SK-N-SH treated with all-trans-retinoic acid at 6 μM for 48 hours (cell line): ENCODE results near the gene TEKTIP1.

Source experiments
- ATAC-seq: fragments of 200-7000 bp; cut with Tn5 transposase; 3 replicates; pipeline ENCODE4 v1.9.1; 2020; ENCODE audit warnings: mild to moderate bottlenecking, moderate library complexity
- ARNTL ChIP-seq: fragments of 450-650 bp; formaldehyde crosslinking; IDR thresholded peaks from 2 replicates; pipeline ENCODE4 v1.5.0; 2020; ENCODE audit warnings: low read depth, mild to moderate bottlenecking, moderate library complexity, borderline replicate concordance
- BACH2 ChIP-seq: fragments of 250-450 bp; sonication (Bioruptor Pico); IDR thresholded peaks from 2 replicates; pipeline ENCODE4 v1.9.0; 2021; ENCODE audit warnings: mild to moderate bottlenecking, borderline replicate concordance
- CSDC2 ChIP-seq: fragments of 250-450 bp; sonication (Bioruptor Pico); IDR thresholded peaks from 2 replicates; pipeline ENCODE4 v1.5.0; 2020; ENCODE audit warnings: mild to moderate bottlenecking, moderate library complexity
- ESRRG ChIP-seq: fragments of 250-450 bp; sonication (Bioruptor Pico); IDR thresholded peaks from 2 replicates; pipeline ENCODE4 v1.6.1; 2021; ENCODE audit warnings: mild to moderate bottlenecking
- GLIS3 ChIP-seq: fragments of 250-450 bp; sonication (Bioruptor Pico); IDR thresholded peaks from 2 replicates; pipeline ENCODE4 v1.5.0; 2020; ENCODE audit warnings: mild to moderate bottlenecking, moderate library complexity
- OSR1 ChIP-seq: fragments of 250-450 bp; sonication (Bioruptor Pico); IDR thresholded peaks from 2 replicates; pipeline ENCODE4 v1.8.0; 2022; ENCODE audit warnings: moderate library complexity, mild to moderate bottlenecking, inconsistent platforms
- POU6F1 ChIP-seq: fragments of 250-450 bp; sonication (Bioruptor Pico); IDR thresholded peaks from 2 replicates; pipeline ENCODE4 v1.8.0; 2021; ENCODE audit warnings: low read depth, mild to moderate bottlenecking, moderate library complexity, borderline replicate concordance
- PPARA ChIP-seq: fragments of 250-450 bp; sonication (Bioruptor Pico); IDR thresholded peaks from 2 replicates; pipeline ENCODE4 v1.5.0; 2020; ENCODE audit warnings: mild to moderate bottlenecking, borderline replicate concordance
- RARB ChIP-seq: fragments of 250-450 bp; sonication (Bioruptor Pico); IDR thresholded peaks from 2 replicates; pipeline ENCODE4 v1.8.0; 2021; ENCODE audit warnings: mild to moderate bottlenecking, moderate library complexity
- SNAI2 ChIP-seq: fragments of 250-450 bp; sonication (Bioruptor Pico); IDR thresholded peaks from 2 replicates; pipeline ENCODE4 v1.5.0; 2020; ENCODE audit warnings: mild to moderate bottlenecking, moderate library complexity
- TCF4 ChIP-seq: fragments of 250-450 bp; sonication (Bioruptor Pico); IDR thresholded peaks from 2 replicates; pipeline ENCODE4 v1.8.0; 2021; ENCODE audit warnings: mild to moderate bottlenecking, moderate library complexity, borderline replicate concordance
- TOX ChIP-seq: fragments of 250-450 bp; sonication (Bioruptor Pico); IDR thresholded peaks from 2 replicates; pipeline ENCODE4 v1.8.0; 2021; ENCODE audit warnings: mild to moderate bottlenecking, moderate library complexity, borderline replicate concordance
- ZC3H10 ChIP-seq: fragments of 250-450 bp; sonication (Bioruptor Pico); IDR thresholded peaks from 2 replicates; pipeline ENCODE4 v1.5.1; 2021; ENCODE audit warnings: mild to moderate bottlenecking, moderate library complexity
- ZFP30 ChIP-seq: fragments of 450-650 bp; formaldehyde crosslinking; IDR thresholded peaks from 2 replicates; pipeline ENCODE4 v1.5.0; 2022; ENCODE audit warnings: mild to moderate bottlenecking, moderate library complexity
- ZNF565 ChIP-seq: fragments of 450-650 bp; formaldehyde crosslinking; conservative IDR thresholded peaks from 2 replicates; pipeline ENCODE4 v1.5.0; 2020; ENCODE audit warnings: low read depth, mild to moderate bottlenecking, moderate library complexity
- ZNF70 ChIP-seq: fragments of 450-650 bp; formaldehyde crosslinking; IDR thresholded peaks from 2 replicates; pipeline ENCODE4 v1.5.0; 2020; ENCODE audit warnings: mild to moderate bottlenecking, moderate library complexity
- ZNF8 ChIP-seq: fragments of 450-650 bp; formaldehyde crosslinking; IDR thresholded peaks from 2 replicates; pipeline ENCODE4 v1.5.0; 2020; ENCODE audit warnings: mild to moderate bottlenecking, moderate library complexity
- TF ChIP-seq, protein P1 (sequence below): fragments of 250-450 bp; sonication (Bioruptor Pico); IDR thresholded peaks from 2 replicates; pipeline ENCODE4 v1.5.1; 2020; ENCODE audit warnings: low read depth, mild to moderate bottlenecking, moderate library complexity
- TF ChIP-seq, protein P2 (sequence below): fragments of 250-450 bp; sonication (Bioruptor Pico); IDR thresholded peaks from 2 replicates; pipeline ENCODE4 v1.5.1; 2021; ENCODE audit warnings: mild to moderate bottlenecking, moderate library complexity
- TF ChIP-seq, protein P3 (sequence below): fragments of 250-450 bp; sonication (Bioruptor Pico); IDR thresholded peaks from 2 replicates; pipeline ENCODE4 v1.5.0; 2020; ENCODE audit warnings: mild to moderate bottlenecking, moderate library complexity

TEKTIP1 gene

DNA sequence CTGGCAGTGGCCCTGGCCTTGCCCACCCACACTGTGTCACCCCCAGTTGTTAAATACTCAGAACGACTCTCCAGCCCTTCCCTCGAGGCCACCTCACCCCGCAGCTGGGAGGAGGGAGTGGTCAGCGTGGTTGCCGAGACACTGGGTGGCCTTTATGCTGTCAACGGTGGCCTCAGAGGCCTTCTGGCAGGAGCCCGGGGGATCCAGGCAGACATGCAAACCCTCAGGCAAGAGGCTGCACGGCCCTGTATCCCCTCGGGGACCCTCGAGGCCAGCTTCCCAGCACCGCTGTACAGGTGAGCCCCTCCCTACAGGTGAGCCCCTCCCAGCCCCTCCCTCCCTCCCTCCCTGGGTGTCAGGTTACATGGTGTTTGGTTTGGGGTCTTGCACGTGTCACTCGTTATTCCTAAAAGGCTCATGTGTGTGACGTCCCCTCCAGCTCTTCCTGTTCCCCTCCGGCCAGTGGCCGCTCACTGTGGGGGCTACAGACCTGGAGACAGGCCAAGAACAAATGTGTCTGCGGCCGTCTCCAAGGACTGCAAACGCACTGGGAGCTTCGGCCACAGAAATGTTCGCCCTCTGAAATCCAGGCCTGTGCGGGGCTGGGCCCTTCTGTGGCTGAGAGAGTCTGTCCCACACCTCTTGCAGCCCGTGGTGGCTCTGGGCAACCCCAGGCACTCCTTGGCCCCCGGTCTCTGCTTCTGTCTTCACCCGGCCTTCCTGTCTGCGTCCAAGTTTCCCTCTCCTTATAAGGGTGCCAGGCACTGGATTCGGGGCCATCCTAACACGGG is at the start of gene TEKTIP1:
TSS of gene TEKTIP1 (plus strand) at position 210 of the 791 bp plus-strand sequence. CDS start at position 214, 4 bp downstream.
- TF ChIP-seq, protein P1, sequence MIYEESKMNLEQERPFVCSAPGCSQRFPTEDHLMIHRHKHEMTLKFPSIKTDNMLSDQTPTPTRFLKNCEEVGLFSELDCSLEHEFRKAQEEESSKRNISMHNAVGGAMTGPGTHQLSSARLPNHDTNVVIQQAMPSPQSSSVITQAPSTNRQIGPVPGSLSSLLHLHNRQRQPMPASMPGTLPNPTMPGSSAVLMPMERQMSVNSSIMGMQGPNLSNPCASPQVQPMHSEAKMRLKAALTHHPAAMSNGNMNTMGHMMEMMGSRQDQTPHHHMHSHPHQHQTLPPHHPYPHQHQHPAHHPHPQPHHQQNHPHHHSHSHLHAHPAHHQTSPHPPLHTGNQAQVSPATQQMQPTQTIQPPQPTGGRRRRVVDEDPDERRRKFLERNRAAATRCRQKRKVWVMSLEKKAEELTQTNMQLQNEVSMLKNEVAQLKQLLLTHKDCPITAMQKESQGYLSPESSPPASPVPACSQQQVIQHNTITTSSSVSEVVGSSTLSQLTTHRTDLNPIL = no peak
- TF ChIP-seq PPARA (CRISPR knock-in tag) (no peak), ZNF8 (CRISPR knock-in tag) (no peak), OSR1 (CRISPR knock-in tag) (no peak), BACH2 (CRISPR knock-in tag) (no peak), TCF4 (CRISPR knock-in tag) (no peak), GLIS3 (CRISPR knock-in tag) (no peak), RARB (CRISPR knock-in tag) (no peak), ARNTL (no peak), ZFP30 (no peak), ZC3H10 (CRISPR knock-in tag) (no peak), POU6F1 (CRISPR knock-in tag) (no peak)
- TF ChIP-seq, protein P2, sequence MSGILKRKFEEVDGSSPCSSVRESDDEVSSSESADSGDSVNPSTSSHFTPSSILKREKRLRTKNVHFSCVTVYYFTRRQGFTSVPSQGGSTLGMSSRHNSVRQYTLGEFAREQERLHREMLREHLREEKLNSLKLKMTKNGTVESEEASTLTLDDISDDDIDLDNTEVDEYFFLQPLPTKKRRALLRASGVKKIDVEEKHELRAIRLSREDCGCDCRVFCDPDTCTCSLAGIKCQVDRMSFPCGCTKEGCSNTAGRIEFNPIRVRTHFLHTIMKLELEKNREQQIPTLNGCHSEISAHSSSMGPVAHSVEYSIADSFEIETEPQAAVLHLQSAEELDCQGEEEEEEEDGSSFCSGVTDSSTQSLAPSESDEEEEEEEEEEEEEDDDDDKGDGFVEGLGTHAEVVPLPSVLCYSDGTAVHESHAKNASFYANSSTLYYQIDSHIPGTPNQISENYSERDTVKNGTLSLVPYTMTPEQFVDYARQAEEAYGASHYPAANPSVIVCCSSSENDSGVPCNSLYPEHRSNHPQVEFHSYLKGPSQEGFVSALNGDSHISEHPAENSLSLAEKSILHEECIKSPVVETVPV = no peak
- TF ChIP-seq, protein P3, sequence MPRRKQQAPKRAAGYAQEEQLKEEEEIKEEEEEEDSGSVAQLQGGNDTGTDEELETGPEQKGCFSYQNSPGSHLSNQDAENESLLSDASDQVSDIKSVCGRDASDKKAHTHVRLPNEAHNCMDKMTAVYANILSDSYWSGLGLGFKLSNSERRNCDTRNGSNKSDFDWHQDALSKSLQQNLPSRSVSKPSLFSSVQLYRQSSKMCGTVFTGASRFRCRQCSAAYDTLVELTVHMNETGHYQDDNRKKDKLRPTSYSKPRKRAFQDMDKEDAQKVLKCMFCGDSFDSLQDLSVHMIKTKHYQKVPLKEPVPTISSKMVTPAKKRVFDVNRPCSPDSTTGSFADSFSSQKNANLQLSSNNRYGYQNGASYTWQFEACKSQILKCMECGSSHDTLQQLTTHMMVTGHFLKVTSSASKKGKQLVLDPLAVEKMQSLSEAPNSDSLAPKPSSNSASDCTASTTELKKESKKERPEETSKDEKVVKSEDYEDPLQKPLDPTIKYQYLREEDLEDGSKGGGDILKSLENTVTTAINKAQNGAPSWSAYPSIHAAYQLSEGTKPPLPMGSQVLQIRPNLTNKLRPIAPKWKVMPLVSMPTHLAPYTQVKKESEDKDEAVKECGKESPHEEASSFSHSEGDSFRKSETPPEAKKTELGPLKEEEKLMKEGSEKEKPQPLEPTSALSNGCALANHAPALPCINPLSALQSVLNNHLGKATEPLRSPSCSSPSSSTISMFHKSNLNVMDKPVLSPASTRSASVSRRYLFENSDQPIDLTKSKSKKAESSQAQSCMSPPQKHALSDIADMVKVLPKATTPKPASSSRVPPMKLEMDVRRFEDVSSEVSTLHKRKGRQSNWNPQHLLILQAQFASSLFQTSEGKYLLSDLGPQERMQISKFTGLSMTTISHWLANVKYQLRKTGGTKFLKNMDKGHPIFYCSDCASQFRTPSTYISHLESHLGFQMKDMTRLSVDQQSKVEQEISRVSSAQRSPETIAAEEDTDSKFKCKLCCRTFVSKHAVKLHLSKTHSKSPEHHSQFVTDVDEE (CRISPR knock-in tag) = no peak
- TF ChIP-seq, all 23 proteins: peak for 0
- no peak for ATAC-seq

GRCh38 chr19:3491396-3492119 is 47.4 kb upstream of the TEKTIP1 start:
- ATAC-seq = no peak

DNA sequence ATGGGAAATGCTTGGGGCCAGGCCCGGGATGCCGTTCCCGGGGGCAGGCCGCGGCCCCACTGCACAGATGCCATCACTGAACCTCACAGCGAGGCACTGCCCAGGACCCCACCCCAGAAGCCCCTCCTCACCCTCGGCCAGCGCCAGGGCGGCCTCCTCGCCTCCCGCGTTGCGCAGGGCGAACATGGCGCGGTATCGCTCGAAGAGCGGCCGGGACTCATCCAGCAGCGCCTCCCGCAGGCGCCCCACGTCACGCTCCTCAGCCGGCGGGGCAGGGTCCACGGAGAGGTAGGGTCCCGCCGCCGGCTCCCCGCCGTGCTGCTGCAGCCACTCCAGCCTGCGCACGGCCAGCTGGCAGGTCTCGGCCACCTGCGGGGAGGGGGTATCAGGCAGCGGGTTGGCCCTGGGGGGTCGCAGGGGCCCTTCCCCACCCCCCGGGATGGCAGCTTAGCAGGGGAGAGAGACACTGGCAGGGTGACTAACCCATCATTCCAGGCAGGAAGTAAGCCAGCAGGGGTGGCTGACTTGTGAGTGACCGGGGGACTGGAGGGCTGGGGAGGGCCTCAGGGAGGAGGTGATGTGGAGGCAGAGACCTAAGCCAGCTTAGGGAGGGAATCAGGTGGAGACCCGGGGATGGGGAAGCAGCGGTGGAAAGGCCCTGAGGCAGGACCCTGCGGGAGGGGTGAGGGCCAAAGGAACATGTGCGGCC is 46.7 kb upstream of the TEKTIP1 start:
- no peak for ATAC-seq
- TF ChIP-seq SNAI2 (CRISPR knock-in tag) (no peak), CSDC2 (CRISPR knock-in tag) (no peak), ZC3H10 (CRISPR knock-in tag) (no peak), PPARA (CRISPR knock-in tag) (no peak), RARB (CRISPR knock-in tag) (no peak), ZNF70 (CRISPR knock-in tag) (no peak), ZNF565 (CRISPR knock-in tag) (no peak), TOX (no peak), ESRRG (CRISPR knock-in tag) (no peak)
- TF ChIP-seq, protein P3 (CRISPR knock-in tag) = no peak

More at GRCh38 chr19:3491396-3492119, 47.4 kb upstream of the TEKTIP1 start:
- TF ChIP-seq CSDC2 (CRISPR knock-in tag) = no peak
- TF ChIP-seq ZNF565 (CRISPR knock-in tag) = no peak
- no peak for TF ChIP-seq ARNTL
- TF ChIP-seq POU6F1 (CRISPR knock-in tag) = no peak
- TF ChIP-seq PPARA (CRISPR knock-in tag) = no peak
